HL-60/S4 treated with phorbol 12-myristate 13-acetate at 8.2 ng/mL for 4 days and 3 days (cell line): ENCODE data around the gene GMIP.
"Not testable (repeated sequence)": the region's sequence is repeated elsewhere in the genome, so short reads cannot be mapped to it uniquely, and the experiment has no call there.

ENCODE experiments used
- in situ Hi-C: fragments of 300-500 bp; cut with MboI; formaldehyde crosslinking; loops from 2 replicates; pipeline ENCODE4 v1.15.0; 2022; ENCODE audit warnings: low sequenced_read_pairs

GMIP gene

GRCh38 chr19:19643158-19644053 lies at the start of gene GMIP:
Gene GMIP, minus strand, starts transcription at chr19:19643657. Its CDS starts 128 bp downstream, at chr19:19643529.
- in situ Hi-C loops: loop anchor here (10.0 kb wide), 1 partner anchor 109 kb away; the partner anchor contains the start of gene CILP2

GRCh38 chr19:19691683-19692082 lies 48.2 kb upstream of the GMIP start:
- in situ Hi-C loops: no loop called here

GRCh38 chr19:19689023-19689422 lies 45.6 kb upstream of the GMIP start:
- in situ Hi-C loops: not testable (repeated sequence)

GRCh38 chr19:19687090-19687489 lies 43.6 kb upstream of the GMIP start:
- in situ Hi-C loops: no loop called here

- in situ Hi-C loops: no loop called here
These were observed 43.1 kb upstream of the GMIP start for GRCh38 chr19:19686580-19686979.

- in situ Hi-C loops: not testable (repeated sequence)
These were observed 42.7 kb upstream of the GMIP start for GRCh38 chr19:19686119-19686518.

GRCh38 chr19:19679176-19680073 lies 36.0 kb upstream of the GMIP start:
- in situ Hi-C loops: no loop called here

- in situ Hi-C loops: no loop called here
These were observed 34.1 kb upstream of the GMIP start for GRCh38 chr19:19677579-19677978.

GRCh38 chr19:19674315-19674714 lies 30.9 kb upstream of the GMIP start:
- in situ Hi-C loops: no loop called here

GRCh38 chr19:19672816-19673215 lies 29.4 kb upstream of the GMIP start:
- in situ Hi-C loops: no loop called here

- in situ Hi-C loops: no loop called here
These were observed 26.7 kb upstream of the GMIP start for GRCh38 chr19:19670070-19670551.

- in situ Hi-C loops: no loop called here
These were observed 25.0 kb upstream of the GMIP start, which contains the start of gene ZNF101 for GRCh38 chr19:19668230-19669012. Gene ZNF101, plus strand, starts transcription at chr19:19668839. Its CDS starts 125 bp downstream, at chr19:19668964.

- in situ Hi-C loops: not testable (repeated sequence)
These were observed 22.0 kb upstream of the GMIP start for GRCh38 chr19:19665420-19665948.

GRCh38 chr19:19663256-19664120 lies 20.0 kb upstream of the GMIP start, which contains the start of gene ATP13A1:
Gene ATP13A1, minus strand, starts transcription at chr19:19663676. Its CDS starts 10 bp downstream, at chr19:19663666.
- in situ Hi-C loops: no loop called here

GRCh38 chr19:19662871-19663255 lies 19.4 kb upstream of the GMIP start:
- in situ Hi-C loops: no loop called here

GRCh38 chr19:19662344-19662743 lies 18.9 kb upstream of the GMIP start:
- in situ Hi-C loops: no loop called here

- in situ Hi-C loops: no loop called here
These were observed 18.3 kb upstream of the GMIP start for GRCh38 chr19:19661675-19662251.

- in situ Hi-C loops: no loop called here
These were observed 17.8 kb upstream of the GMIP start for GRCh38 chr19:19661141-19661674.
